Measurements from ENCODE around the gene BIK.
A peak's percentile ranks its signal among the peaks of the same experiment; 100 is the strongest.
"Not testable (repeated sequence)": the region's sequence is repeated elsewhere in the genome, so short reads cannot be mapped to it uniquely, and the experiment has no call there.

Gene BIK

GRCh38 chr22:43110444-43110926 is at the start of gene BIK:
TSS of gene BIK (plus strand) at chr22:43110750. CDS start at chr22:43124023, 13,273 bp downstream.
- DNase-seq, result no peak

DNA sequence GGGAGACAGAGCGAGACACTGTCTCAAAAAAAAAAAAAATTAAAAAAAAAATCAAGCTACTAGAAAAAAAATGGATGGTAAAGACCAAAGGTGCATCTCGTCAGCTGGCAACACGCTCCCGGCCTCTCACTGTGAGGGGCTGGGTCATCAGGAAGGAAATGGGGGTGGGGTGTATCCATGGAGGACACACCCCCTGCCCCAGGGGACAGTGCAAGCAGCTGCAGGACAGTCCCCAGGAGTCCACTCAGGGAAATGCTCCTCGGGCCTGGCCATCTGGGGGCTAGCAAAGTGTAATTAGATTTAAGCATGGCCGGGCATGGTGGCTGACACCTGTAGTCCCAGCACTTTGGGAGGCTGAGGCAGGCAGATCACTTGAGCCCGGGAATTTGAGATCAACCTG is 44.4 kb upstream of the BIK start:
- no peak for DNase-seq

- DNase-seq, result no peak
These were observed 43.6 kb upstream of the BIK start for GRCh38 chr22:43066844-43067385.

DNA sequence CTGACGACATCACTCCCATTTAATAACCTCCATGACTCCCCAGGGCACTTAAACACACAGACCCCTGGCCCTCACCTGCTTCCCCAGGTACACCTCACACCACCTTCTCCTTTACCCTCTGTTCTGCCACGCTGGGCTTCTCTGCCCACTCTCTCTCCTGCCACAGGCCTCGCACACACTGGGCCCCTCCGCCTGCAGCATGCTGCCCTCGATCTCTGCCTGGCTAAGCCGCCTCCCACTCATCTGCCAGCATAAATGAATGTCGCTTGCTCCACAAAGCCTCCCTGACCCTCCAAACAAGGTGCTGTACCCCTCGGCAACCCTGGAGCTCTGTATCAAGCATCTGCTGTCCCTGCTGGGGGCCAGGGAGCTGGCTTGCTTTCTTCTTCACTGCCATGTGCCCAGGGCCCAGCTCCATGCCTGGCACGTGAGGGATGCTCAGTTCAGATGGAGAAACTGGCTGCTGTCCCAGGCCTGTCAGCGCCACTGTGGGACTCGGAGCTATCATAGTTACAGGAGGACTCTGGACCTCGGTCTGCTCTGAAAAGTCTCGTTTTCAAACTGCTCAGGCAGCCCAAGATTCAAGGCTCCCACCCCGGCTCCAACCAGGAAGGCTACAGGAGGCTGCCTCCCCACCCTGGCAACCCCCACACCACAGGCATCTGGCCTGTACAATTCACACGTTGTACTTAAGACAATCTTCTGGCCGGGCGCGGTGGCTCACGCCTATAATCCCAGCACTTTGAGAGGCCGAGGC is 33.3 kb upstream of the BIK start:
- no peak for DNase-seq

DNA sequence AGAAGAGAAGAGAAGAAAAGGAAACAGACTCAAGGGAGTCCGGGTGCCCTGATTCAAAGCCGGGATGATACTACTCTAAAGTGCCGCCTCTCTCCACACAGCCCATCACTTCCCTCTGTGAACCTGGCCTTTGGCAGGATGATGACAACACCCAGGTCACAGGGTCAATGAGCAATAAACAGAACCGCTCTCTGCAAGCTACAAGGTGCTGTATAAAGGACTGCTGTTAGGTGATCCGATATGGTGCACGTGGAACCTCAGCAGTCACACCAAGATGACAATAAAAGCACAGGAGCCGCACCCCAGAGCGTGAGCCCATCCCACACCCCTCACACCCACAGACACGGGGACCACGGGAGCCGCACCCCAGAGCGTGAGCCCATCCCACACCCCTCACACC is 32.0 kb upstream of the BIK start:
- DNase-seq, result no peak

- DNase-seq, result no peak
These were observed 30.8 kb upstream of the BIK start for GRCh38 chr22:43079742-43080141.

DNA sequence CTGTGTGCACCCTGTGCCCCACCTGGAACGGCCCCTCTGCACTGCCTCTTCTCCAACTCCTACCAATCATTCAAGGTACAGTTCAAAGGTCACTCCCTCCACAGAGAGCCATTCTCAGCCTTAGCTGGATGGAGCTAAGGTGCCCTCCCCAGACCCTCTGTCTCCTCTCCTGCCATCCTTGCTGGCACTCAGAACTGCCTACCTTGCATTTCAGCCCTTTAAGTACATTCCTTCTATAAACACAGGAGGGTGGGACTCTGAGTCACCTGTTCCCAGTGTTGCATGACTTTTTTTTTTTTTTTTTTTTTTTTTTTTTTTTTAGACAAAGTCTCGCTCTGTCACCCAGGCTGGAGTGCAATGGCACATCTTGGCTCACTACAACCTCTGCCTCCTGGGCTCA is 29.9 kb upstream of the BIK start:
- no peak for DNase-seq

- DNase-seq, result no peak
These were observed 28.6 kb upstream of the BIK start for GRCh38 chr22:43081968-43082367.

GRCh38 chr22:43085658-43086606 is 24.6 kb upstream of the BIK start:
- no peak for DNase-seq

DNA sequence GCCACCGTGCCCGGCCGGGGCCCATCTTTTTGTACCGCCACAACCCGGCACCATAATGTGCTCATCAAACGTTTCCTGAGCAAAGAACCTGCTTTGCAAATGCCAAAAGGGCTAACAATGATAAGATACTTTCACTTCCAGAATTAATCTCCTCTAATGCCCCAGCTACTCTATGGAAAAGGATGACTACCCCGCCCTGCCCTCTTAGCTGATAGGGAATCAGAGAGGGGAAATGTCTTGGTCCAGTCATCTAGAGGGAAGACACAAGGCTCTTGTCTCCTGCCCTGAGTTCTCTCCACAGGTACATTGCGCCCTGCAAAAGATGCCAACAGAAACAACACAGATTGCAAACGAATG is 21.9 kb upstream of the BIK start:
- DNase-seq, result no peak

DNA sequence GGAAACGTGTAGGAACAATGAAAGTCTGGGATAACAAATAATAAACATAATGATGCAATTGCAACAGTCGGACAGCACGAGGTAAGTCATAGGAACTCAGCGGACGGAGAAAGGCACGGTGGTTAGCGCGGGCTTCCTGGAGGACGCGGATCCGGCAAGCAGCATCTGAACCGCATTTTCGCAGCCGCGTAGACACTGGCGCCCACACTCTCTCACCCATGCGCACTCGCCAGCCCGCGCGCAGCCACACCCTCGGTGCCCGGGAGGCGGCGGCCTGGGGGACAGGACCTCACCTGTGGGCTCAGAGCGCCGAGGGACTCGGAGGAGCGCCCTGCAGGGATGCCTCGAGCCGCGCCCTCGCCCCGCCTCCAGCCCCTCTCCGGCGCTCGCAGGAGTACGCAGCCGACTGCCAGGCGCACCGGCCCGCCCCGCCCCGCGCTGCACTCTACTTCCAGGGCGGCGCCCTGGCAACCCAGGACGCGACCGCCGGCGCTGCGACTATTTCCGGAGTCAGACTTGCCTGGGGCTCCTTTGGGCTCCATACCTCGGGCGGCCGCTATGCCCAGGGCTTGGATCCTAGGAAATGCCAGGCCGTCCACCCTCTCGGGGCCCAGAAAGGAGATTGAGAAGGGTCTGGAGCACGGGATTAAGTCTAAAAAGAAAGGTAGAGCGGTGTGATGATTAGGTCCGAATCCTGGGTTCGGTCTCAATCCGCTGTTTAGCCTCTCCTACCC is 21.4 kb upstream of the BIK start, which contains the start of gene TTLL1:
TTLL1 (minus strand) TSS at position 408 of the 734 bp plus-strand sequence. CDS start 13,805 bp downstream, outside the sequence.
- DNase-seq, result peak; percentile 82

- peak; percentile 61 for DNase-seq
These were observed 20.3 kb upstream of the BIK start for GRCh38 chr22:43090130-43090789.

GRCh38 chr22:43092085-43092484 is 18.5 kb upstream of the BIK start:
- no peak for DNase-seq

GRCh38 chr22:43094085-43094484 is 16.5 kb upstream of the BIK start:
- DNase-seq, result no peak

- DNase-seq, result no peak
These were observed 16.0 kb upstream of the BIK start for GRCh38 chr22:43094551-43094950.

- DNase-seq, result no peak
These were observed 14.1 kb upstream of the BIK start for GRCh38 chr22:43096420-43096819.

DNA sequence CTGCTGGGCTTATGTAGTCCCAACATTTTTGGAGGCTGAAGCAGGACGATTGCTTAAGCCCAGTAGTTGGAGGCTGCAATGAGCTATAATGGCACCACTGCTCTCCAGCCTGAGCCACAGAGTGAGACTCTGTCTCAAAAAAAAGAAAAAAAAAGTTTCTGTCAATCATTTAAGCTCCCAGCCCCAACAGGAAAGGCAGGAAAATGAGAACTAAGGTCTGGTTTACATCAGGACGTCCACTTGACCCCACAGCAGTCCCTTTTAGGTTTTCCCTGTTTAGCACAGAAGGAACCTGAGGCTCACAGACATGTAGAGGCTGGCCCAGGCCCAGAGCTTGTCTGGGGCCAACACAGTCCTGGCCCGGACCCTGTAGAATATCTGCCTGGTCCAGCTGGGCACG is 12.2 kb upstream of the BIK start:
- DNase-seq, result no peak

DNA sequence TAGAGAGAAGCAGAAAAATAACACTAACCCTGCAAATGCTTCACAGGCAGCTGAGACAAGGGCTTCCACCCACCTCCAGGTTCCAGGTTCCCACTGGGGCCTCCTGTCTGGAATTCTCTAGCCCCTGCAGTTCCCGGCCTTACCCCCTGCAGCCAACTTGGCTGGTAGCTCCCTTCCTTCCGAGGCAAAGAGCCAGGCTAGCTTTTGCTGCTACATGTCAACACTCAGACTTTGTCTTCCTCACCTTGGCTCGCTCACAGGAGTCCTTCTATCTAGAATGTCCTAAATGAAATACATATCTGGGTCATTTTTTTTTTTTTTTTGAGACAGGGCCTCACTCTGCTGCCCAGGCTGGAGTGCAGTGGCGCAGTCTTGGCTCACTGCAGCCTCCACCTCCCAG is 11.5 kb upstream of the BIK start:
- no peak for DNase-seq

DNA sequence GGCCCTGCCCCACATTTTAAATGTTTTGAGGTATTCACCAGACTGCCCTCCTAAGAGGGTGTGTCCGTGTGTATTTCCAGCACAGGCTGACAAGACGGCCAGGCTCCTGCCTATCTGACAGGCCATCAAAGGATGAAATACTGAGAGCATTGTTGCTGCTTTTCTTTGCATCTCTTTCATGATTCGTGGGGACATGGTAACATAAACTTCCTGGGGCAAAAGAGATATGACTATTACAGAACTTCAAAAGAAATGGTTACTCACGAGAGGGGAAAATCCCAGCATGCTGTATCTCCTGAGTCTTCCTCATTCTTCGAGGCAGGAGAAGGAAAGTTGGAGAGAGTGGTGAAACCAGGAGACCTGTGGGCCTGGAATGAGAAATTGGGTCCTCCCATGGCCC is 10.3 kb upstream of the BIK start:
- no peak for DNase-seq

- DNase-seq, result no peak
These were observed 9.2 kb upstream of the BIK start for GRCh38 chr22:43101306-43101705.

GRCh38 chr22:43104056-43104625 is 6.4 kb upstream of the BIK start:
- DNase-seq, result not testable (repeated sequence)

GRCh38 chr22:43104950-43105349 is 5.6 kb upstream of the BIK start:
- not testable (repeated sequence) for DNase-seq

Measured in NCI-H510A (cell line).